Measurements from ENCODE around the gene BMPR1A. TPM values are rescaled to one million over a fixed set of nuclear protein-coding genes. Genes with fewer than 3 reads are reported as not detected.

BMPR1A gene
- total RNA-seq, 1 experiment from 2014 or later = 42.6 TPM

DNA sequence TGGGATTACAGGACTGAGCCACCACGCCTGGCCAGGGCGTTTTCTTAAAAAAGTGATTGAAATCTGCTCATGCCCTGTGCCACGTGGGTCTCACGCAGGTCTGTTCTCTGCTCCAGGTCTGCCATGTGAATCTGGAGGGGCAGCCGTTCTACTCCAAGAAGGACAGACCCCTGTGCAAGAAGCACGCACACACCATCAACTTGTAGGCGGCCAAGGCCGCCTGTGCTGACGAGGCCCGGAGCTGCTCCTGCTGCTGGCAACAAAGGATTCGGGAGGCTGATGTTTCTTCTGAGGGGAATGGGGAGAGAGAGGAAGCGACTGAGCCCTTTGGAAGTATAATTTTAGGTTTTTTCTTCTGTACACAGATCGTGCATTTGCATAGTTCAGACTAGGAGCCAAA, 23.6 kb upstream of the BMPR1A start:
- Histone ChIP-seq H3K4me2 (ENCODE audit: low read length) (no peak overlapping the region), H3K27ac (ENCODE audit: low read depth, low read length) (no peak overlapping the region), H3K27me3 (ENCODE audit: insufficient read depth, low read length) (no peaks in the 10 kb centered on the region), H2AFZ (ENCODE audit: low read depth, low read length, poor library complexity, severe bottlenecking) (no peak overlapping the region), H3K9ac (ENCODE audit: low read length) (no peak overlapping the region), H3K36me3 (ENCODE audit: control insufficient read depth in 1 of 2, insufficient read depth in 2 of 2, low read length in 2 of 2) (no peaks in the 10 kb centered on the region), H3K9me3 (ENCODE audit: control insufficient read depth in 1 of 2, insufficient read depth in 1 of 2, low read depth in 1 of 2, low read length in 2 of 2) (no peaks in the 10 kb centered on the region), H3K79me2 (ENCODE audit: insufficient read depth, low read length) (no peaks in the 10 kb centered on the region), H4K20me1 (ENCODE audit: insufficient read depth) (no peaks in the 10 kb centered on the region), H3K4me1 (ENCODE audit: control insufficient read depth in 1 of 2, insufficient read depth in 2 of 2, low read length in 2 of 2) (no peaks in the 10 kb centered on the region), H3K4me3 (replicated peaks in 1 of 2; ENCODE audit: low read depth in 1 of 2, low read length in 2 of 2) (no peak overlapping the region), H3K9me2 (ENCODE audit: insufficient read depth) (no peaks in the 10 kb centered on the region)
- no TSS peak for BruUV-seq (replicated peaks)
- intact Hi-C loops (cut with micrococcal nuclease) = no loop called here
- TF ChIP-seq ELF1 (IDR thresholded peaks at IDR 0.05; ENCODE audit: borderline replicate concordance, low read depth) (no peak), MAX (IDR thresholded peaks at IDR 0.05) (no peak), ATF3 (IDR thresholded peaks at IDR 0.05) (no peak), ZFX (IDR thresholded peaks at IDR 0.05) (no peak), CEBPB (IDR thresholded peaks at IDR 0.05; ENCODE audit: low read depth) (no peak), EZH2 (IDR thresholded peaks at IDR 0.05) (no peak), JUND (IDR thresholded peaks at IDR 0.05) (no peak), CBX3 (IDR thresholded peaks at IDR 0.05; ENCODE audit: low read depth) (no peak), YY1 (IDR thresholded peaks at IDR 0.05; ENCODE audit: extremely low read depth, insufficient replicate concordance, low read depth, low read length) (no peak), TCF7L2 (IDR thresholded peaks at IDR 0.05; ENCODE audit: borderline replicate concordance, extremely low read depth, insufficient read depth, insufficient read length) (no peak), ZBTB33 (IDR thresholded peaks at IDR 0.05; ENCODE audit: extremely low read depth, insufficient replicate concordance, low read length) (no peak), EZH2phosphoT487 (IDR thresholded peaks at IDR 0.05; ENCODE audit: borderline replicate concordance) (no peak), POLR2A (IDR thresholded peaks at IDR 0.05; ENCODE audit: borderline replicate concordance, extremely low read depth, insufficient read depth, insufficient read length) (no peak), EGR1 (IDR thresholded peaks at IDR 0.05; ENCODE audit: low read depth) (no peak), SIN3A (IDR thresholded peaks at IDR 0.05; ENCODE audit: low read depth) (no peak)
- TF ChIP-seq, protein P1, sequence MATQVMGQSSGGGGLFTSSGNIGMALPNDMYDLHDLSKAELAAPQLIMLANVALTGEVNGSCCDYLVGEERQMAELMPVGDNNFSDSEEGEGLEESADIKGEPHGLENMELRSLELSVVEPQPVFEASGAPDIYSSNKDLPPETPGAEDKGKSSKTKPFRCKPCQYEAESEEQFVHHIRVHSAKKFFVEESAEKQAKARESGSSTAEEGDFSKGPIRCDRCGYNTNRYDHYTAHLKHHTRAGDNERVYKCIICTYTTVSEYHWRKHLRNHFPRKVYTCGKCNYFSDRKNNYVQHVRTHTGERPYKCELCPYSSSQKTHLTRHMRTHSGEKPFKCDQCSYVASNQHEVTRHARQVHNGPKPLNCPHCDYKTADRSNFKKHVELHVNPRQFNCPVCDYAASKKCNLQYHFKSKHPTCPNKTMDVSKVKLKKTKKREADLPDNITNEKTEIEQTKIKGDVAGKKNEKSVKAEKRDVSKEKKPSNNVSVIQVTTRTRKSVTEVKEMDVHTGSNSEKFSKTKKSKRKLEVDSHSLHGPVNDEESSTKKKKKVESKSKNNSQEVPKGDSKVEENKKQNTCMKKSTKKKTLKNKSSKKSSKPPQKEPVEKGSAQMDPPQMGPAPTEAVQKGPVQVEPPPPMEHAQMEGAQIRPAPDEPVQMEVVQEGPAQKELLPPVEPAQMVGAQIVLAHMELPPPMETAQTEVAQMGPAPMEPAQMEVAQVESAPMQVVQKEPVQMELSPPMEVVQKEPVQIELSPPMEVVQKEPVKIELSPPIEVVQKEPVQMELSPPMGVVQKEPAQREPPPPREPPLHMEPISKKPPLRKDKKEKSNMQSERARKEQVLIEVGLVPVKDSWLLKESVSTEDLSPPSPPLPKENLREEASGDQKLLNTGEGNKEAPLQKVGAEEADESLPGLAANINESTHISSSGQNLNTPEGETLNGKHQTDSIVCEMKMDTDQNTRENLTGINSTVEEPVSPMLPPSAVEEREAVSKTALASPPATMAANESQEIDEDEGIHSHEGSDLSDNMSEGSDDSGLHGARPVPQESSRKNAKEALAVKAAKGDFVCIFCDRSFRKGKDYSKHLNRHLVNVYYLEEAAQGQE (IDR thresholded peaks at IDR 0.05; ENCODE audit: low read depth) = no peak
- ATAC-seq (no peak), DNase-seq (ENCODE audit: low read depth, low spot score) (no peak)
- RAD21 ChIA-PET (ENCODE audit: low non-redundant PET in 1 of 2, low total read pairs in 2 of 2, uncharacterized antibody in 2 of 2, unreplicated experiment in 2 of 2) = no interaction called here
- CTCF ChIA-PET = no interaction called here
- POLR2A ChIA-PET = no interaction called here
